H9 (cell line): ENCODE results near the gene DTX3L. TPM values are rescaled to one million over a fixed set of nuclear protein-coding genes. Genes with fewer than 3 reads are reported as not detected.

Experiments
- DNase-seq: peaks from one replicate; pipeline ENCODE4 v3.0.0-alpha.2; 2017
- H2AFZ ChIP-seq: one replicate; pipeline ENCODE4 v1.6.1; 2013; ENCODE audit warnings: mild to moderate bottlenecking, low read length, control low read depth, moderate library complexity
- H2AK5ac ChIP-seq: 2 replicates; pipeline ENCODE4 v1.6.1; 2013; ENCODE audit warnings: low read length, control low read depth, mixed read lengths; ENCODE audit not compliant: insufficient read length
- H2BK120ac ChIP-seq: one replicate; pipeline ENCODE4 v1.6.1; 2013; ENCODE audit warnings: low read depth, mild to moderate bottlenecking, low read length, control low read depth, inconsistent platforms; ENCODE audit not compliant: poor library complexity, severe bottlenecking
- H2BK12ac ChIP-seq: 2 replicates; pipeline ENCODE4 v1.6.1; 2013; ENCODE audit warnings: low read length, control low read depth, mixed read lengths, low read depth; ENCODE audit not compliant: insufficient read length
- H2BK15ac ChIP-seq: 2 replicates; pipeline ENCODE4 v1.6.1; 2013; ENCODE audit warnings: low read depth, low read length, control low read depth
- H2BK20ac ChIP-seq: one replicate; pipeline ENCODE4 v1.6.1; 2013; ENCODE audit warnings: low read depth, mild to moderate bottlenecking, low read length, control low read depth, inconsistent platforms; ENCODE audit not compliant: poor library complexity, severe bottlenecking
- H2BK5ac ChIP-seq: 2 replicates; pipeline ENCODE4 v1.6.1; 2013; ENCODE audit warnings: low read length, control low read depth, mixed read lengths; ENCODE audit not compliant: insufficient read length
- H3K14ac ChIP-seq: 2 replicates; pipeline ENCODE4 v1.6.1; 2013; ENCODE audit warnings: low read length, control low read depth; ENCODE audit not compliant: insufficient read depth
- H3K18ac ChIP-seq: 2 replicates; pipeline ENCODE4 v1.6.1; 2013; ENCODE audit warnings: low read depth, mild to moderate bottlenecking, mixed read lengths, low read length, control low read depth; ENCODE audit not compliant: insufficient read length
- H3K23ac ChIP-seq: 2 replicates; pipeline ENCODE4 v1.6.1; 2013; ENCODE audit warnings: low read length, control low read depth, mixed read lengths, low read depth; ENCODE audit not compliant: insufficient read length
- H3K23me2 ChIP-seq: 2 replicates; pipeline ENCODE4 v1.6.1; 2013; ENCODE audit warnings: low read depth, mild to moderate bottlenecking, mixed read lengths, low read length, control low read depth; ENCODE audit not compliant: insufficient read length, poor library complexity, severe bottlenecking
- H3K27ac ChIP-seq: 2 replicates; pipeline ENCODE4 v1.5.1; 2013; ENCODE audit warnings: low read length, control low read depth, mixed read lengths, low read depth; ENCODE audit not compliant: insufficient read length
- H3K27me3 ChIP-seq: 2 replicates; pipeline ENCODE4 v1.6.1; 2013; ENCODE audit warnings: low read length, control low read depth, inconsistent platforms; ENCODE audit not compliant: insufficient read depth
- H3K4ac ChIP-seq: 2 replicates; pipeline ENCODE4 v1.6.1; 2013; ENCODE audit warnings: low read depth, mild to moderate bottlenecking, control low read depth, inconsistent platforms, low read length, moderate library complexity
- H3K4me1 ChIP-seq: 2 replicates; pipeline ENCODE4 v1.6.1; 2013; ENCODE audit warnings: low read length, control low read depth, inconsistent platforms; ENCODE audit not compliant: insufficient read depth
- H3K4me2 ChIP-seq: 2 replicates; pipeline ENCODE4 v1.6.1; 2013; ENCODE audit warnings: low read length, control low read depth, mixed read lengths; ENCODE audit not compliant: insufficient read length, insufficient read depth
- H3K56ac ChIP-seq: 2 replicates; pipeline ENCODE4 v1.6.1; 2013; ENCODE audit warnings: low read depth, mild to moderate bottlenecking, mixed read lengths, low read length, control low read depth; ENCODE audit not compliant: insufficient read length
- H3K79me1 ChIP-seq: 2 replicates; pipeline ENCODE4 v1.6.1; 2013; ENCODE audit warnings: low read depth, mild to moderate bottlenecking, moderate library complexity, low read length, control low read depth, inconsistent platforms; ENCODE audit not compliant: insufficient read depth, poor library complexity, severe bottlenecking
- H3K79me2 ChIP-seq: 2 replicates; pipeline ENCODE4 v1.6.1; 2013; ENCODE audit warnings: low read length, control low read depth, inconsistent platforms; ENCODE audit not compliant: insufficient read depth
- H3K9ac ChIP-seq: 2 replicates; pipeline ENCODE4 v1.6.1; 2013; ENCODE audit warnings: low read length, control low read depth, mixed read lengths; ENCODE audit not compliant: insufficient read length; ENCODE audit errors: extremely low read depth
- H3K9me3 ChIP-seq: one replicate; pipeline ENCODE4 v1.6.1; 2013; ENCODE audit warnings: low read depth, low read length, inconsistent platforms; ENCODE audit not compliant: control insufficient read depth
- H3T11ph ChIP-seq: one replicate; pipeline ENCODE4 v1.6.1; 2013; ENCODE audit warnings: mild to moderate bottlenecking, low read length, control low read depth, inconsistent platforms
- H4K20me1 ChIP-seq: one replicate; pipeline ENCODE4 v1.6.1; 2013; ENCODE audit not compliant: control insufficient read depth, insufficient read length, insufficient read depth
- H4K5ac ChIP-seq: 2 replicates; pipeline ENCODE4 v1.6.1; 2013; ENCODE audit warnings: low read depth, mild to moderate bottlenecking, mixed read lengths, low read length, control low read depth; ENCODE audit not compliant: insufficient read length
- H4K8ac ChIP-seq: replicated peaks from 2 replicates; pipeline ENCODE4 v1.6.1; 2013; ENCODE audit warnings: low read length, control low read depth, mixed read lengths, low read depth; ENCODE audit not compliant: insufficient read length
- H4K91ac ChIP-seq: 2 replicates; pipeline ENCODE4 v1.6.1; 2013; ENCODE audit warnings: low read depth, mild to moderate bottlenecking, moderate library complexity, mixed read lengths, low read length, control low read depth; ENCODE audit not compliant: insufficient read length
- H3K27ac Mint-ChIP-seq, 3 experiments: 2 replicates in 2 of 3; 3 replicates in 1 of 3; pipeline ENCODE4 v1.8.0; 2020 to 2021; ENCODE audit warnings: mixed read lengths in 3 of 3, mild to moderate bottlenecking in 1 of 3, moderate library complexity in 1 of 3
- H3K27me3 Mint-ChIP-seq: 2 replicates; pipeline ENCODE4 v1.8.0; 2021; ENCODE audit warnings: low read depth, mild to moderate bottlenecking, moderate library complexity, mixed read lengths
- H3K36me3 Mint-ChIP-seq, 3 experiments: 2 replicates in 2 of 3; 3 replicates in 1 of 3; pipeline ENCODE4 v1.8.0; 2020 to 2021; ENCODE audit warnings: low read depth in 3 of 3, mixed read lengths in 3 of 3; ENCODE audit not compliant: insufficient read depth in 1 of 3
- H3K4me1 Mint-ChIP-seq, 2 experiments: 2 replicates each; pipeline ENCODE4 v1.8.0; 2020; ENCODE audit warnings: mixed read lengths in 2 of 2
- H3K4me3 Mint-ChIP-seq, 2 experiments: 2 replicates in 1 of 2; 3 replicates in 1 of 2; pipeline ENCODE4 v1.8.0; 2020 to 2021; ENCODE audit warnings: mild to moderate bottlenecking in 2 of 2, mixed read lengths in 2 of 2, moderate library complexity in 1 of 2
- H3K9me3 Mint-ChIP-seq, 2 experiments: 2 replicates in 1 of 2; 3 replicates in 1 of 2; pipeline ENCODE4 v1.8.0; 2020; ENCODE audit warnings: mild to moderate bottlenecking in 2 of 2, mixed read lengths in 2 of 2, moderate library complexity in 1 of 2
- CTCF ChIP-seq: fragments of 200-600 bp; sonication (generic); conservative IDR thresholded peaks from 3 replicates; pipeline ENCODE4 v1.8.0; 2021; ENCODE audit warnings: antibody characterized with exemption, mild to moderate bottlenecking
- WGBS: extraction: QIAGEN DNeasy Blood & Tissue Kit; methylation state at CpG from one replicate; pipeline ENCODE4 v1.1.7; 2013; ENCODE audit warnings: missing lambda C conversion rate, low lambda C conversion rate, mixed read lengths; ENCODE audit not compliant: insufficient read length; ENCODE audit errors: extremely low coverage; 5-methylcytosine and 5-hydroxymethylcytosine counted together
- total RNA-seq: library from RNA; stranded (reverse); gene quantifications from 2 replicates; pipeline ENCODE4 v1.2.1, GENCODE V29; 2021

Gene DTX3L
- total RNA-seq, 1 experiment from 2014 or later: 7.5 TPM

DNA sequence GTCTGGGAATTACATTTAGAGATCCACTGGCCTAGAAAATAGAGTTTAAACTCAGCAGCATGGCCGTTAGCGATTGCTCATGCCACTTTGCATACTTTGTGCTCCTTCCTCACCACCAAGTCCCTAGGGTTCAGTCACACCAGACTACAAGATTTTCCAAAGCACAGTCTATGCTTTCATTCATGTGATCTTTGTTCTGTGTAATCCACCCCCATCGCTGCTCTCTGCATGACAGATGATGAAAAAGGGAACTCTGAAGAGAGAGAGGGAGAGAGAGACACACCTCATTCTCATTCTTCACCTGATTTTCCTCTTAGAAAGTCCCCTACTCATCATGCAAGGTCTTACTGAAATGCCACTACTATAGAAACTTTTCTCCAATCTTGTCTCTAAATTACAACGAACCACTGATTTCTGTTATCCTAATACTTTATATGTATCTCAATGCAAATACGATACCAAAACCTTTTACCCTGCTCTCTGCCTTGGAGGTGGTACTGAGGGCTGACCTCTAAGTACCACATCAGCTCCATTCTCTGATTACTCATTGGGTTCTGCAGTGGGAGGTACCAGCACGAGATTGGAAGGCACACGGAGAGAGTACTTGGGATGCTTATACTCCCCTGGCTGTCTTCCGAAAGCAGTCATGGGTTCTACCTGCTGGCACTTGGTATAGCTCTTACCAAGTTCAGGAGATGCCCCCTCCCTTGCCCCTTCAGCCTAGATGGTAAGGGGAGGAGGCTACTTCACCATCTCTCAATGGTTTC is 12.2 kb downstream of the DTX3L start:
- Histone ChIP-seq H3K14ac (no peak overlapping the region), H3K27me3 (no peaks in the 10 kb centered on the region), H2BK120ac (no peak overlapping the region), H3K9ac (no peak overlapping the region), H3K9me3 (no peaks in the 10 kb centered on the region), H3K23ac (no peak overlapping the region), H4K8ac (no peak overlapping the region), H3K18ac (no peak overlapping the region), H3K79me2 (no peaks in the 10 kb centered on the region), H3K23me2 (peaks cover 4% of the 10 kb centered on the region), H4K5ac (no peak overlapping the region), H3K56ac (no peak overlapping the region), H4K91ac (no peak overlapping the region), H2BK12ac (no peak overlapping the region), H3K4me1 (peaks cover 3% of the 10 kb centered on the region; the same call in 1 of the 2 replicates), H2BK5ac (no peak overlapping the region), H3K27ac (no peak overlapping the region), H2AK5ac (no peak overlapping the region), H3T11ph (no peak overlapping the region), H2BK20ac (no peak overlapping the region), H3K79me1 (no peaks in the 10 kb centered on the region), H3K4ac (no peak overlapping the region), H2AFZ (no peak overlapping the region), H2BK15ac (no peak overlapping the region), H3K4me2 (no peak overlapping the region), H4K20me1 (no peaks in the 10 kb centered on the region)
- peaks cover 17 to 23% of the 10 kb centered on the region in 2 experiments for H3K4me1 Mint-ChIP-seq
- WGBS: no CpG with 5 or more reads among the region's 8 CpGs
- H3K36me3 Mint-ChIP-seq: peaks cover 0 to 7% (median 3%) of the 10 kb centered on the region in 3 experiments; a peak in 3 of 7 replicates
- no peak overlapping the region for H3K4me3 Mint-ChIP-seq
- H3K27ac Mint-ChIP-seq: no peak overlapping the region; a peak in 1 of 7 replicates
- DNase-seq: no peak
- H3K27me3 Mint-ChIP-seq: peaks cover 14% of the 10 kb centered on the region
- TF ChIP-seq CTCF: no peak
- peaks cover 2% of the 10 kb centered on the region in 2 experiments for H3K9me3 Mint-ChIP-seq
